HFF-Myc (cell line): ENCODE results near the gene ZNF423.
"Not testable (repeated sequence)": the region's sequence is repeated elsewhere in the genome, so short reads cannot be mapped to it uniquely, and the experiment has no call there.

Experiments
- DNase-seq: peaks from one replicate; pipeline ENCODE4 v3.0.0-alpha.2; 2011; ENCODE audit warnings: low read depth; ENCODE audit errors: extremely low read depth
- H3K4me3 ChIP-seq: replicated peaks from 2 replicates; pipeline ENCODE4 v1.5.1; 2011; ENCODE audit warnings: low read depth, mild to moderate bottlenecking, control low read depth, low read length
- CTCF ChIP-seq: IDR thresholded peaks from 2 replicates; pipeline ENCODE4 v1.5.1; 2012; ENCODE audit warnings: mild to moderate bottlenecking, low read depth, low read length, control low read depth; ENCODE audit errors: missing control alignments

ZNF423 gene

GRCh38 chr16:49564496-49565229 lies 291.2 kb downstream of the ZNF423 start:
- DNase-seq, result no peak
- H3K4me3 ChIP-seq, result no peak overlapping the region
- TF ChIP-seq CTCF, result no peak

GRCh38 chr16:49563666-49564065 lies 292.2 kb downstream of the ZNF423 start:
- no peak for DNase-seq
- H3K4me3 ChIP-seq, result no peak overlapping the region
- no peak for TF ChIP-seq CTCF

- not testable (repeated sequence) for DNase-seq, H3K4me3 ChIP-seq
Measured at GRCh38 chr16:49562894-49563293, 293.0 kb downstream of the ZNF423 start.

- no peak for TF ChIP-seq CTCF
- no peak for DNase-seq
- no peak overlapping the region for H3K4me3 ChIP-seq
Measured at GRCh38 chr16:49562228-49562627, 293.7 kb downstream of the ZNF423 start.

GRCh38 chr16:49560004-49560830 lies 295.7 kb downstream of the ZNF423 start:
- no peak overlapping the region for H3K4me3 ChIP-seq
- no peak for TF ChIP-seq CTCF
- DNase-seq, result no peak

- TF ChIP-seq CTCF, result no peak
- H3K4me3 ChIP-seq, result no peak overlapping the region
- DNase-seq, result no peak
Measured at GRCh38 chr16:49559242-49559641, 296.7 kb downstream of the ZNF423 start.

GRCh38 chr16:49558451-49558850 lies 297.5 kb downstream of the ZNF423 start:
- no peak overlapping the region for H3K4me3 ChIP-seq
- no peak for DNase-seq
- no peak for TF ChIP-seq CTCF
